HL-60 (cell line): ENCODE measurements around the gene TENM4.

Source experiments
- DNase-seq, 2 experiments: peaks; one replicate each; pipeline ENCODE4 v3.0.0-alpha.2; 2010 to 2020; ENCODE audit warnings: low read depth in 1 of 2, low spot score in 1 of 2
- H3K27ac ChIP-seq: fragments of 250-450 bp; sonication (Bioruptor Pico); replicated peaks from 2 replicates; pipeline ENCODE4 v1.5.1; 2020; ENCODE audit warnings: mild to moderate bottlenecking, moderate library complexity
- H3K27me3 ChIP-seq: fragments of 250-450 bp; sonication (Bioruptor Pico); 2 replicates; pipeline ENCODE4 v1.5.1; 2021; ENCODE audit warnings: mild to moderate bottlenecking, moderate library complexity; ENCODE audit not compliant: insufficient read depth, poor library complexity, severe bottlenecking
- H3K4me3 ChIP-seq: replicated peaks from 2 replicates; pipeline ENCODE4 v1.5.1; 2011; ENCODE audit warnings: mild to moderate bottlenecking, control low read depth, low read length; ENCODE audit not compliant: insufficient read depth
- GABPA ChIP-seq: IDR thresholded peaks from 2 replicates; pipeline ENCODE4 v1.6.1; 2012; ENCODE audit warnings: low read depth
- POLR2AphosphoS5 ChIP-seq: IDR thresholded peaks from 2 replicates; pipeline ENCODE4 v1.6.1; 2012; ENCODE audit warnings: low read depth
- REST ChIP-seq: IDR thresholded peaks from 2 replicates; pipeline ENCODE4 v1.6.1; 2012; ENCODE audit warnings: low read depth; ENCODE audit not compliant: insufficient replicate concordance
- SPI1 ChIP-seq: IDR thresholded peaks from 2 replicates; pipeline ENCODE4 v1.6.1; 2012; ENCODE audit warnings: low read depth, mild to moderate bottlenecking, borderline replicate concordance
- TF ChIP-seq, protein P1 (sequence below): IDR thresholded peaks from one replicate; pipeline ENCODE4 v1.5.1; 2011; ENCODE audit warnings: low read length, control low read depth, inconsistent platforms; ENCODE audit not compliant: insufficient read depth

The TENM4 gene

DNA sequence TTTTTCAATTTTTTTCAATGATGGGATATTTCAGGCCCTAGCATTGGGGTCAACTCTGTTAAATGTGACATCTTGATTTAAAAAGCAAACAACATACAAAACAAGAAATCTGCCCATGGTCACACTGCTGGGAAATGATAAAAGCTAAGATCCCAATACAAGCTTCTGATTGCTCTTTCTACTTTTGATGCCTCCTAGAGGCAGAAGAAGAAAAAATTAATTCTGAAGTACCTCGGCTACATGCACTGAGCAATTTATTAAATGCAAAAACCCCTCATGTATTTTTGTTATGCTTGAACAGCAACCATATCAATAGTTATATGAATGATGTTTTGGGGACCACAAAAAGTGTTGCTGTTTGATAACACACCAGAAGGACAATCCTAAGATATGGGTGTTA, 524.1 kb downstream of the TENM4 start:
- Histone ChIP-seq H3K27ac (no peak overlapping the region), H3K27me3 (no peaks in the 10 kb centered on the region), H3K4me3 (no peak overlapping the region)
- TF ChIP-seq SPI1 (no peak), REST (no peak), POLR2AphosphoS5 (no peak), GABPA (no peak)
- TF ChIP-seq, protein P1, sequence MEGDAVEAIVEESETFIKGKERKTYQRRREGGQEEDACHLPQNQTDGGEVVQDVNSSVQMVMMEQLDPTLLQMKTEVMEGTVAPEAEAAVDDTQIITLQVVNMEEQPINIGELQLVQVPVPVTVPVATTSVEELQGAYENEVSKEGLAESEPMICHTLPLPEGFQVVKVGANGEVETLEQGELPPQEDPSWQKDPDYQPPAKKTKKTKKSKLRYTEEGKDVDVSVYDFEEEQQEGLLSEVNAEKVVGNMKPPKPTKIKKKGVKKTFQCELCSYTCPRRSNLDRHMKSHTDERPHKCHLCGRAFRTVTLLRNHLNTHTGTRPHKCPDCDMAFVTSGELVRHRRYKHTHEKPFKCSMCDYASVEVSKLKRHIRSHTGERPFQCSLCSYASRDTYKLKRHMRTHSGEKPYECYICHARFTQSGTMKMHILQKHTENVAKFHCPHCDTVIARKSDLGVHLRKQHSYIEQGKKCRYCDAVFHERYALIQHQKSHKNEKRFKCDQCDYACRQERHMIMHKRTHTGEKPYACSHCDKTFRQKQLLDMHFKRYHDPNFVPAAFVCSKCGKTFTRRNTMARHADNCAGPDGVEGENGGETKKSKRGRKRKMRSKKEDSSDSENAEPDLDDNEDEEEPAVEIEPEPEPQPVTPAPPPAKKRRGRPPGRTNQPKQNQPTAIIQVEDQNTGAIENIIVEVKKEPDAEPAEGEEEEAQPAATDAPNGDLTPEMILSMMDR = no peak
- no peak for DNase-seq

GRCh38 chr11:78914503-78914902, 526.3 kb downstream of the TENM4 start:
- no peak overlapping the region for H3K27ac ChIP-seq
- no peak for TF ChIP-seq GABPA
- no peak for TF ChIP-seq SPI1
- TF ChIP-seq, protein P1 = no peak
- TF ChIP-seq REST = no peak
- TF ChIP-seq POLR2AphosphoS5 = no peak
- no peak for DNase-seq
- H3K4me3 ChIP-seq = no peak overlapping the region
- no peaks in the 10 kb centered on the region for H3K27me3 ChIP-seq

- TF ChIP-seq, protein P1 = no peak
- TF ChIP-seq SPI1 (no peak), REST (no peak)
- no peak overlapping the region for H3K4me3 ChIP-seq
- no peaks in the 10 kb centered on the region for H3K27me3 ChIP-seq
- H3K27ac ChIP-seq = no peak overlapping the region
- no peak for DNase-seq
These were observed 528.1 kb downstream of the TENM4 start for GRCh38 chr11:78912778-78913177.
